Brain microvascular endothelial cell (primary cell): ENCODE results near the gene GOLPH3L.

Experiments
- DNase-seq: peaks from one replicate; pipeline ENCODE4 v3.0.0-alpha.2; 2020
- H3K27ac ChIP-seq: fragments of 250-450 bp; sonication (Bioruptor Pico); 2 replicates; pipeline ENCODE4 v1.5.1; 2020; ENCODE audit warnings: mild to moderate bottlenecking, moderate library complexity
- H3K27me3 ChIP-seq: fragments of 250-450 bp; sonication (Bioruptor Pico); replicated peaks from 2 replicates; pipeline ENCODE4 v1.5.1; 2020; ENCODE audit warnings: mild to moderate bottlenecking
- H3K36me3 ChIP-seq: fragments of 250-450 bp; sonication (Bioruptor Pico); replicated peaks from 2 replicates; pipeline ENCODE4 v1.5.1; 2020; ENCODE audit warnings: mild to moderate bottlenecking
- H3K4me3 ChIP-seq: 2 replicates; pipeline ENCODE4 v1.5.1; 2011; ENCODE audit warnings: low read depth, mild to moderate bottlenecking, control low read depth, low read length, moderate library complexity
- in situ Hi-C: cut with HindIII; loops from 2 replicates; pipeline ENCODE4 v1.10.0; 2017; ENCODE audit warnings: low sequenced_read_pairs, low pct_ligation_motif_present
- TF ChIP-seq, protein P1 (sequence below): IDR thresholded peaks from 2 replicates; pipeline ENCODE4 v1.5.1; 2011; ENCODE audit warnings: low read depth, mild to moderate bottlenecking, moderate library complexity, low read length, control low read depth, inconsistent platforms; ENCODE audit errors: missing control alignments

Gene GOLPH3L

DNA sequence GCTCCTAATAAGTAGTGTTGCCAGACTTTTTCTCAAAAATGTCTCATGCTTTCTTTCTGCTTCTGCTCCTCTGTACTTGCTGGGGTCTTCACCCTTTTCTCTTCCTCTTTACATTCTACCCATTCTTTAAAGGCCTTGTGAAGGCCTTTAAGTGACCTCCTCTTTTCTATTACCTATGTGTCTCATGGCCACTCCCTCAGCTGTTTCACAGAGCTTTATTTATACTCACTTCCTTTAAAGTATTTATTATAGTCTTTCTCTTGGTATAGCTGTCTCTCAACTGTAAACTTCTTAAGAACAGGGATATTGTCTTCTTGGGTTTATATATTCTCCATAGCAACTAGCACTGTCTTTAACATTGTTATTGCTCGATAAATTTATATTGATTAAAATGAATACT, 792 bp downstream of the GOLPH3L start:
- H3K27me3 ChIP-seq: no peaks in the 10 kb centered on the region
- TF ChIP-seq, protein P1, sequence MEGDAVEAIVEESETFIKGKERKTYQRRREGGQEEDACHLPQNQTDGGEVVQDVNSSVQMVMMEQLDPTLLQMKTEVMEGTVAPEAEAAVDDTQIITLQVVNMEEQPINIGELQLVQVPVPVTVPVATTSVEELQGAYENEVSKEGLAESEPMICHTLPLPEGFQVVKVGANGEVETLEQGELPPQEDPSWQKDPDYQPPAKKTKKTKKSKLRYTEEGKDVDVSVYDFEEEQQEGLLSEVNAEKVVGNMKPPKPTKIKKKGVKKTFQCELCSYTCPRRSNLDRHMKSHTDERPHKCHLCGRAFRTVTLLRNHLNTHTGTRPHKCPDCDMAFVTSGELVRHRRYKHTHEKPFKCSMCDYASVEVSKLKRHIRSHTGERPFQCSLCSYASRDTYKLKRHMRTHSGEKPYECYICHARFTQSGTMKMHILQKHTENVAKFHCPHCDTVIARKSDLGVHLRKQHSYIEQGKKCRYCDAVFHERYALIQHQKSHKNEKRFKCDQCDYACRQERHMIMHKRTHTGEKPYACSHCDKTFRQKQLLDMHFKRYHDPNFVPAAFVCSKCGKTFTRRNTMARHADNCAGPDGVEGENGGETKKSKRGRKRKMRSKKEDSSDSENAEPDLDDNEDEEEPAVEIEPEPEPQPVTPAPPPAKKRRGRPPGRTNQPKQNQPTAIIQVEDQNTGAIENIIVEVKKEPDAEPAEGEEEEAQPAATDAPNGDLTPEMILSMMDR: no peak
- no peak for DNase-seq
- no peak overlapping the region for H3K27ac ChIP-seq
- in situ Hi-C loops: no loop called here
- H3K36me3 ChIP-seq: peaks cover 4% of the 10 kb centered on the region
- peak overlapping the region; percentile 84 for H3K4me3 ChIP-seq

DNA sequence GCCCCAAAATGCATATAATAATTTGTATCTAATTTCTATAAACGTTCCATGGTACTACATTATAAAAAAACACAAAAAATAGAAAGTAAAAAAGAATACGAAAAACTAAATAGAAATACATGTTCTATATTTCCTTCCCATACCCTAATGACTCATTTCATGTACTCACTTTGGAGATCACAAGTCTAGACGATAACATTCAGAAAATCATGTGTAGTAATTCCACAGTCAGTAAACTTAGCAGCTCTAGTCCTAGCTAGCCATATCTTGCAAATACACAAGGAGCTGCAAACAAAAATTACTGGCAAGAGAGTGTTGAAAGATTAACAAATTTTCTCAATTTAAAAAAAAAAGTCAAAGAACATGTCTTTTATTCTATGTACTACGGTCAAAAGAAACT, 1.4 kb downstream of the GOLPH3L start:
- H3K27me3 ChIP-seq: no peaks in the 10 kb centered on the region
- no peak overlapping the region for H3K4me3 ChIP-seq
- H3K36me3 ChIP-seq: peaks cover 4% of the 10 kb centered on the region
- in situ Hi-C loops: no loop called here
- no peak overlapping the region for H3K27ac ChIP-seq
- DNase-seq: no peak
- TF ChIP-seq, protein P1: no peak

DNA sequence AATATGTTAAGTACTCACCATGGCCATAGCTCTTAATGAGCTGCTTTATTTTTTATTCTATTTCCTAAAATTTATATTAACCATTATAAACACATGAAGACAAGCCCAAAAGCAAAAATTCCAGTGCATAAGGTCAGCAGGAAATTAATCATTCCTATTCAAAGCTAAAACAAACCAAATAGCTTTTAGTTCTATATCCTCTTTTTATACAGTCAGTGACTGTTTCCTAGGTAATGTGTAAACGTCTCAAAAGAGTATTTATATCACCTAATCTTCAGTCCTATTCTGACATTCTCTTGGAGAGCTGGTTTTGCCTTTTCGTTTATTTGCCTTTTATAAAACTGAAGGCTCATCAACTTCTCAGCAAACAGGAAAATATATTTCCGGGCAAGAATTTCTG, 4.2 kb downstream of the GOLPH3L start:
- no peak for DNase-seq
- H3K4me3 ChIP-seq: no peak overlapping the region
- in situ Hi-C loops: no loop called here
- TF ChIP-seq, protein P1: no peak
- no peaks in the 10 kb centered on the region for H3K27me3 ChIP-seq
- H3K36me3 ChIP-seq: peaks cover 12% of the 10 kb centered on the region
- peak overlapping the region; percentile 9 for H3K27ac ChIP-seq

DNA sequence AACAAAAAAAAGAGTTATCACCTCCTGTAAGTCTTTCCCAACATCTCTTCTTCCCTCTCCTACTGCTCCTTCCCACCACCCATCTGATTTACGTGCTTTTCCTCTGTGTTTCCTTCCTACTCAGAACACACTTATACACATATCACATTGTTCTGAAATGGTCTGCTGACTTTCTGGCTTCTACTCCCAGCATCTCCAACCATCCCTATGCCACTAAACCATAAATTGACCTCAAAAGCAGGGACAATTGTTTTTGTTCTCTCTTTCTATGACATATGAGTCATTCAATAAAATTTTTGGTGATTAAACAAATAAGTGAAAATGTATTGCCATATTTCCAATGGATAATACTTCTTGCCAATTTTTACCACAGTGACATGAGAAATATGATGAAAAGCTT, 8.2 kb downstream of the GOLPH3L start:
- TF ChIP-seq, protein P1: no peak
- peaks cover 15% of the 10 kb centered on the region for H3K36me3 ChIP-seq
- in situ Hi-C loops: no loop called here

DNA sequence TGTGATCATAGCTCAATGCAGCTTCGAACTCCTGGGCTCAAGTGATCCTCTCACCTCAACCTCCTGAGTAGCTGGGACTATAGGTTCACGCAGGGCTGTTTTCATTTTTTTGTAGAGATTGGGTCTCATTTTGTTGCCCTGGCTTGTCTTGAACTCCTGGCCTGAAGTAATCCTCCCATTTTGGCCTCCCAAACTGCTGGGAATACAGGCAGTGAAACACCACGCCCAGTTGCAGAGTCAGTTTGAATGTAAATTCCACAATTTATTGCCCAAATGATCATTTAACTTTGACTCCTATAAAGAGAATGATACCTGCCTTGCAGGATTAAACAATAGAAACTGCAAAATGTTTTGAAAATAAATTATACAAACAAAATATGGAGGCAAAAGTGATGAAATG, 10.7 kb downstream of the GOLPH3L start:
- DNase-seq: no peak
- Histone ChIP-seq H3K36me3 (peaks cover 11% of the 10 kb centered on the region), H3K27me3 (no peaks in the 10 kb centered on the region), H3K27ac (no peak overlapping the region), H3K4me3 (no peak overlapping the region)
- in situ Hi-C loops: no loop called here
- TF ChIP-seq, protein P1: no peak

More for the DNA sequence above, 8.2 kb downstream of the GOLPH3L start:
- Histone ChIP-seq H3K27ac (no peak overlapping the region), H3K4me3 (no peak overlapping the region), H3K27me3 (no peaks in the 10 kb centered on the region)
- peak; percentile 9 for DNase-seq

DNA sequence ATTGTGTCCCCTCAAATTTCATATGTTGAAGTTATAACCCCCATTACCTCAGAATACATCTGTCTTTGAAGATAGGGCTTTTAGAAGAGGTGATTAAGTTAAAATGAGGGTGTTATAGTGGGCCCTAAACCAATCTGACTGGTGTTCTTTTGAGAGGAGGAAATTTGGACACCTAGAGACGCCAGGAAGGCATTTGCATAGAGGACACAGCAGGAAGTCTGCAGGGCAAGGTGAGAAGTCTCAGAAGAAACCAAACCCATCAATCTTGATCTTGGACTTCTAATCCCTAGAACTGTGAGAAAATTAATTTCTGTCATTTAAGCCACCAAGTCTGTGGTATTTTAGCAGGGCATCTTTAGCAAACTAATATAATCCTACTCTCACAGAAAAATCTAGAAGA, 13.0 kb downstream of the GOLPH3L start:
- no peak overlapping the region for H3K27ac ChIP-seq
- no peak overlapping the region for H3K4me3 ChIP-seq
- H3K27me3 ChIP-seq: no peaks in the 10 kb centered on the region
- H3K36me3 ChIP-seq: peaks cover 11% of the 10 kb centered on the region
- in situ Hi-C loops: no loop called here
- no peak for DNase-seq
- TF ChIP-seq, protein P1: no peak
